HEK293 (cell line): ENCODE measurements around the gene SENP8.

Experiments used
- CTCF ChIA-PET: fragments of 350-600 bp; formaldehyde crosslinking; extraction: SDS; loops from one replicate; lab custom pipeline; 2021; ENCODE audit warnings: antibody characterized with exemption; lab: Yijun Ruan, JAX
- POLR2A ChIA-PET: fragments of 300-600 bp; formaldehyde crosslinking; extraction: SDS; loops from one replicate; lab custom pipeline; 2020; ENCODE audit warnings: antibody characterized with exemption, inconsistent platforms; lab: Yijun Ruan, JAX
- H3K27ac ChIP-seq: fragments of 200-500 bp; sonication (Bioruptor generic); 2 replicates; pipeline ENCODE4 v1.5.1; 2014; ENCODE audit warnings: low read depth, low read length, control low read depth, inconsistent platforms; ENCODE audit errors: extremely low read depth
- H3K36me3 ChIP-seq, 2 experiments: fragments of 200-500 bp in 1 of 2; sonication (Bioruptor generic) in 1 of 2; 1 replicate in 1 of 2; 2 replicates in 1 of 2; pipeline ENCODE4 v1.5.1; 2014 to 2017; ENCODE audit warnings: inconsistent platforms in 2 of 2, low read length in 2 of 2; ENCODE audit not compliant: control insufficient read depth in 2 of 2, insufficient read depth in 1 of 2
- H3K4me1 ChIP-seq: fragments of 200-500 bp; sonication (Bioruptor generic); 2 replicates; pipeline ENCODE4 v1.5.1; 2014; ENCODE audit warnings: mild to moderate bottlenecking, low read length, inconsistent platforms; ENCODE audit not compliant: control insufficient read depth, insufficient read depth
- H3K4me3 ChIP-seq: 2 replicates; pipeline ENCODE4 v1.5.1; 2011; ENCODE audit warnings: low read depth, mild to moderate bottlenecking, control low read depth, low read length, moderate library complexity
- H3K9me3 ChIP-seq: fragments of 200-500 bp; sonication (Bioruptor generic); 2 replicates; pipeline ENCODE4 v1.5.1; 2014; ENCODE audit warnings: low read depth, low read length, inconsistent platforms; ENCODE audit not compliant: control insufficient read depth, insufficient read depth
- FEZF1 ChIP-seq: fragments of 450-650 bp; formaldehyde crosslinking; IDR thresholded peaks from 2 replicates; pipeline ENCODE4 v1.5.1; 2016; ENCODE audit warnings: missing biosample characterization, missing genetic modification characterization
- ZFP3 ChIP-seq: fragments of 450-650 bp; formaldehyde crosslinking; IDR thresholded peaks from 2 replicates; pipeline ENCODE4 v1.5.1; 2016; ENCODE audit warnings: low read depth, missing biosample characterization, missing genetic modification characterization
- ZFP41 ChIP-seq: fragments of 450-650 bp; formaldehyde crosslinking; IDR thresholded peaks from 2 replicates; pipeline ENCODE4 v1.5.1; 2016; ENCODE audit warnings: missing biosample characterization, missing genetic modification characterization, borderline replicate concordance
- ZNF2 ChIP-seq: fragments of 450-650 bp; formaldehyde crosslinking; IDR thresholded peaks from 2 replicates; pipeline ENCODE4 v1.5.1; 2016; ENCODE audit warnings: missing biosample characterization, missing genetic modification characterization
- ZNF266 ChIP-seq: fragments of 450-650 bp; formaldehyde crosslinking; IDR thresholded peaks from 2 replicates; pipeline ENCODE4 v1.5.1; 2016; ENCODE audit warnings: missing biosample characterization, missing genetic modification characterization, low read depth
- ZNF341 ChIP-seq: fragments of 450-650 bp; formaldehyde crosslinking; IDR thresholded peaks from 2 replicates; pipeline ENCODE4; 2016; ENCODE audit warnings: low read depth, missing biosample characterization, missing genetic modification characterization
- ZNF555 ChIP-seq: fragments of 450-650 bp; formaldehyde crosslinking; conservative IDR thresholded peaks from 2 replicates; pipeline ENCODE4 v1.5.1; 2017; ENCODE audit warnings: missing biosample characterization, mild to moderate bottlenecking, missing genetic modification characterization, inconsistent platforms
- ZNF571 ChIP-seq: fragments of 450-650 bp; formaldehyde crosslinking; IDR thresholded peaks from 2 replicates; pipeline ENCODE4 v1.5.0; 2017; ENCODE audit warnings: missing biosample characterization, missing genetic modification characterization
- ZNF610 ChIP-seq: fragments of 450-650 bp; formaldehyde crosslinking; IDR thresholded peaks from 2 replicates; pipeline ENCODE4 v1.5.1; 2016; ENCODE audit warnings: missing biosample characterization, missing genetic modification characterization, borderline replicate concordance
- ZSCAN30 ChIP-seq: fragments of 450-650 bp; IDR thresholded peaks from 2 replicates; pipeline ENCODE4 v1.5.1; 2018; ENCODE audit warnings: missing biosample characterization, mild to moderate bottlenecking, missing genetic modification characterization, moderate library complexity
- TF ChIP-seq, protein P1 (sequence below): fragments of 450-650 bp; formaldehyde crosslinking; IDR thresholded peaks from 2 replicates; pipeline ENCODE4 v1.5.1; 2017; ENCODE audit warnings: missing biosample characterization, missing genetic modification characterization
- TF ChIP-seq, protein P2 (sequence below): fragments of 450-650 bp; formaldehyde crosslinking; IDR thresholded peaks from 2 replicates; pipeline ENCODE4 v1.5.1; 2017; ENCODE audit warnings: missing biosample characterization, missing genetic modification characterization
- TF ChIP-seq, protein P3 (sequence below): fragments of 450-650 bp; formaldehyde crosslinking; IDR thresholded peaks from 2 replicates; pipeline ENCODE4 v1.5.1; 2016; ENCODE audit warnings: missing biosample characterization, missing genetic modification characterization, borderline replicate concordance
- TF ChIP-seq, protein P4 (sequence below): fragments of 450-650 bp; formaldehyde crosslinking; IDR thresholded peaks from 2 replicates; pipeline ENCODE4 v1.5.1; 2016; ENCODE audit warnings: missing biosample characterization, missing genetic modification characterization

The SENP8 gene

DNA sequence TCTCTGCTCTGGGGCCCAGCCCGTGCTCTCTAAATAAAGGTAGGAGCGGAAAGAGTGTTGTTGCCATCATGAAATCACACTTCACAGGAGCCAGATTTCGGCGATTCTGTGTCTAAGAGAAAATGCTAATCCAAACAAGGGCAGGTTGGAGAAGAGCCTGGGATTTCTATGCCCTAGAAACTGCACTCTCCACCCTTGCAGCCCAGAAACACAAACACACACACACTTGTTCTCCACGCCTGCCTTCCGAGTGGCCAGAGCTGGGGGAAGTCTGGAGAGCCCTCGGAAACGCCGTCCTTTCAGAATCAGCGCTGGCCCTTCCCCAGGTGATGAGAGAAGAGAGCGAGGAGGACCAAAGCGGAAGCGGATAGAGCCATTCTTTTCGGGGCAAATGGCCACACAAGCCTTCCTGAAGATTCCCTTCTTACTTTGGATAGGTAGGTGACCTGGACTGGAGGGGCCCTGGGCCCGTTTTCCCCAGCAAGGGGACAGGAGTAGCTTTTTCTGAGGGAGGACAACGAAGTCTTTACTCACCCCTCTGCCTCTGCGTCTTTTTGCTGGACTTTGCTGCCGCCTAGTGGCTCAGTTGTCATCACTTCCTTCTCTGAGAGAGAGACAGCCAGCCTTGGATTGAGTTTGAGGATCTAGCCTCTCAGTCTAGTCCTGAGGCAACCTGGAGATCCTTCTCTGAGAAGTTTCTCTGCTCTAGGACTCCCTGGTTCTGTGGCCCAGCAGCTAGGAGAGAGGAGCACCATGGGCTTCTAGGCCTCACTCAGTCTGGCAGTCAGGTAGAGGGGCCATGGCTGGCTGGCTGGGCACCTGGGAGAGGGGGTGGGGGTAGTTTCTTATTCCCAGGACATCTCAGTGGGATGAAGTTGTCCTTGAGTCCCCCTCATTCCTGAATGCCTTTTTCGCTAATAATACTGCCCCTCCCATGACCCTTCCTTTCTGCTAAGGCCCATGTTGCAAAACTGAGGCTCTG lies 37.7 kb downstream of the SENP8 start (continued):
- TF ChIP-seq, protein P1, sequence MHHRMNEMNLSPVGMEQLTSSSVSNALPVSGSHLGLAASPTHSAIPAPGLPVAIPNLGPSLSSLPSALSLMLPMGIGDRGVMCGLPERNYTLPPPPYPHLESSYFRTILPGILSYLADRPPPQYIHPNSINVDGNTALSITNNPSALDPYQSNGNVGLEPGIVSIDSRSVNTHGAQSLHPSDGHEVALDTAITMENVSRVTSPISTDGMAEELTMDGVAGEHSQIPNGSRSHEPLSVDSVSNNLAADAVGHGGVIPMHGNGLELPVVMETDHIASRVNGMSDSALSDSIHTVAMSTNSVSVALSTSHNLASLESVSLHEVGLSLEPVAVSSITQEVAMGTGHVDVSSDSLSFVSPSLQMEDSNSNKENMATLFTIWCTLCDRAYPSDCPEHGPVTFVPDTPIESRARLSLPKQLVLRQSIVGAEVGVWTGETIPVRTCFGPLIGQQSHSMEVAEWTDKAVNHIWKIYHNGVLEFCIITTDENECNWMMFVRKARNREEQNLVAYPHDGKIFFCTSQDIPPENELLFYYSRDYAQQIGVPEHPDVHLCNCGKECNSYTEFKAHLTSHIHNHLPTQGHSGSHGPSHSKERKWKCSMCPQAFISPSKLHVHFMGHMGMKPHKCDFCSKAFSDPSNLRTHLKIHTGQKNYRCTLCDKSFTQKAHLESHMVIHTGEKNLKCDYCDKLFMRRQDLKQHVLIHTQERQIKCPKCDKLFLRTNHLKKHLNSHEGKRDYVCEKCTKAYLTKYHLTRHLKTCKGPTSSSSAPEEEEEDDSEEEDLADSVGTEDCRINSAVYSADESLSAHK (tag by site-specific recombination) = peak; percentile 59; the same call in 1 of the 2 replicates
- TF ChIP-seq, protein P2, sequence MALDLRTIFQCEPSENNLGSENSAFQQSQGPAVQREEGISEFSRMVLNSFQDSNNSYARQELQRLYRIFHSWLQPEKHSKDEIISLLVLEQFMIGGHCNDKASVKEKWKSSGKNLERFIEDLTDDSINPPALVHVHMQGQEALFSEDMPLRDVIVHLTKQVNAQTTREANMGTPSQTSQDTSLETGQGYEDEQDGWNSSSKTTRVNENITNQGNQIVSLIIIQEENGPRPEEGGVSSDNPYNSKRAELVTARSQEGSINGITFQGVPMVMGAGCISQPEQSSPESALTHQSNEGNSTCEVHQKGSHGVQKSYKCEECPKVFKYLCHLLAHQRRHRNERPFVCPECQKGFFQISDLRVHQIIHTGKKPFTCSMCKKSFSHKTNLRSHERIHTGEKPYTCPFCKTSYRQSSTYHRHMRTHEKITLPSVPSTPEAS (tag by site-specific recombination) = no peak
- TF ChIP-seq ZNF2 (tag by site-specific recombination) (peak; percentile 90), ZNF341 (tag by site-specific recombination) (peak; percentile 90), ZFP3 (tag by site-specific recombination) (no peak)

DNA sequence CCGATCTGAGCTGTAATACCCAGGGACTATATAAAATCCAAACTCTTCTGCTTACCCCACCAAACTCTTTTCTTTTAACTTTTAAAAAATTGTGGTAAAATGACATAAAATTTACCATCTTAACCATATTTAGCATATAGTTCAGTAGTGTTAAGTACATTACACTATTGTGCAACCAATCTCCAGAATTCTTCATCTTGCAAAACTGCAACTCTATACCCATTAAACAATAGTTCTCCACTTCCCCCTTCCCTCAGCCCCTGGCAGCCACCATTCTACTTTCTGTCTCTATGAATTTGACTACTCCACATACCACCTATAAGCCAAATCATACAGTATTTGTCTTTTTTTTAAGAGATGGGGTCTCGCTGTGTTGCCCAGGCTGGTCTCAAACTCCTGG lies 38.7 kb downstream of the SENP8 start:
- no peaks in the 10 kb centered on the region for H3K9me3 ChIP-seq
- CTCF ChIA-PET = interaction anchor here (0.6 to 2.8 kb wide), 36 partner anchors 9 to 708 kb away, joined by 3 to 47 read pairs (median 5); no protein-coding TSS in a partner anchor
- TF ChIP-seq, protein P3, sequence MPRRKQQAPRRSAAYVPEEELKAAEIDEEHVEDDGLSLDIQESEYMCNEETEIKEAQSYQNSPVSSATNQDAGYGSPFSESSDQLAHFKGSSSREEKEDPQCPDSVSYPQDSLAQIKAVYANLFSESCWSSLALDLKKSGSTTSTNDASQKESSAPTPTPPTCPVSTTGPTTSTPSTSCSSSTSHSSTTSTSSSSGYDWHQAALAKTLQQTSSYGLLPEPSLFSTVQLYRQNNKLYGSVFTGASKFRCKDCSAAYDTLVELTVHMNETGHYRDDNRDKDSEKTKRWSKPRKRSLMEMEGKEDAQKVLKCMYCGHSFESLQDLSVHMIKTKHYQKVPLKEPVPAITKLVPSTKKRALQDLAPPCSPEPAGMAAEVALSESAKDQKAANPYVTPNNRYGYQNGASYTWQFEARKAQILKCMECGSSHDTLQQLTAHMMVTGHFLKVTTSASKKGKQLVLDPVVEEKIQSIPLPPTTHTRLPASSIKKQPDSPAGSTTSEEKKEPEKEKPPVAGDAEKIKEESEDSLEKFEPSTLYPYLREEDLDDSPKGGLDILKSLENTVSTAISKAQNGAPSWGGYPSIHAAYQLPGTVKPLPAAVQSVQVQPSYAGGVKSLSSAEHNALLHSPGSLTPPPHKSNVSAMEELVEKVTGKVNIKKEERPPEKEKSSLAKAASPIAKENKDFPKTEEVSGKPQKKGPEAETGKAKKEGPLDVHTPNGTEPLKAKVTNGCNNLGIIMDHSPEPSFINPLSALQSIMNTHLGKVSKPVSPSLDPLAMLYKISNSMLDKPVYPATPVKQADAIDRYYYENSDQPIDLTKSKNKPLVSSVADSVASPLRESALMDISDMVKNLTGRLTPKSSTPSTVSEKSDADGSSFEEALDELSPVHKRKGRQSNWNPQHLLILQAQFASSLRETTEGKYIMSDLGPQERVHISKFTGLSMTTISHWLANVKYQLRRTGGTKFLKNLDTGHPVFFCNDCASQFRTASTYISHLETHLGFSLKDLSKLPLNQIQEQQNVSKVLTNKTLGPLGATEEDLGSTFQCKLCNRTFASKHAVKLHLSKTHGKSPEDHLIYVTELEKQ (tag by site-specific recombination) = no peak
- no peak for TF ChIP-seq ZFP41
- no peak for TF ChIP-seq ZNF266 (tag by site-specific recombination)
- no peak for TF ChIP-seq ZSCAN30 (tag by site-specific recombination)
- TF ChIP-seq, protein P4, sequence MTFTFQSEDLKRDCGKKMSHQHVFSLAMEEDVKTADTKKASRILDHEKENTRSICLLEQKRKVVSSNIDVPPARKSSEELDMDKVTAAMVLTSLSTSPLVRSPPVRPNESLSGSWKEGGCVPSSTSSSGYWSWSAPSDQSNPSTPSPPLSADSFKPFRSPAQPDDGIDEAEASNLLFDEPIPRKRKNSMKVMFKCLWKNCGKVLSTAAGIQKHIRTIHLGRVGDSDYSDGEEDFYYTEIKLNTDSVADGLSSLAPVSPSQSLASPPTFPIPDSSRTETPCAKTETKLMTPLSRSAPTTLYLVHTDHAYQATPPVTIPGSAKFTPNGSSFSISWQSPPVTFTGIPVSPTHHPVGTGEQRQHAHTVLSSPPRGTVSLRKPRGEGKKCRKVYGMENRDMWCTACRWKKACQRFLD (tag by site-specific recombination) = no peak
- TF ChIP-seq FEZF1 (tag by site-specific recombination) = no peak
- no peak for TF ChIP-seq ZNF610
- no peak for TF ChIP-seq ZNF555 (tag by site-specific recombination)
- TF ChIP-seq ZNF571 (tag by site-specific recombination) = no peak
- TF ChIP-seq, all 188 proteins: peak for 0
- POLR2A ChIA-PET = no interaction called here
- Histone ChIP-seq H3K36me3 (no peaks in the 10 kb centered on the region), H3K4me3 (no peak overlapping the region), H3K27ac (no peak overlapping the region), H3K4me1 (peaks cover 13% of the 10 kb centered on the region)
